ENCODE results near the gene NTF3.

NTF3 gene

GRCh38 chr12:5438671-5439200 is 6.8 kb downstream of the NTF3 start:
- H3K4me1 ChIP-seq (ENCODE audit: insufficient read depth, low read length) = no peaks in the 10 kb centered on the region
- H4K20me1 ChIP-seq (ENCODE audit: insufficient read depth, low read length) = no peaks in the 10 kb centered on the region
- H3K4me2 ChIP-seq (ENCODE audit: insufficient read depth, low read length) = no peak overlapping the region
- DNase-seq (no peak), ATAC-seq (ENCODE audit: insufficient read depth, low read depth) (no peak)
- TF ChIP-seq EZH2 (IDR thresholded peaks at IDR 0.05; ENCODE audit: borderline replicate concordance, low read depth, low read length, severe bottlenecking) (no peak), CTCF (IDR thresholded peaks at IDR 0.05; ENCODE audit: borderline replicate concordance, extremely low read depth, low read length, poor library complexity, severe bottlenecking) (no peak)
- no peaks in the 10 kb centered on the region for H3K36me3 ChIP-seq (ENCODE audit: insufficient read depth, low read length)
- no peak overlapping the region for H2AFZ ChIP-seq (ENCODE audit: low read depth, low read length)
- no peaks in the 10 kb centered on the region for H3K9me3 ChIP-seq (ENCODE audit: insufficient read depth, low read length, severe bottlenecking)
- H3K79me2 ChIP-seq (ENCODE audit: insufficient read depth, low read length) = no peaks in the 10 kb centered on the region
- H3K27ac ChIP-seq (ENCODE audit: low read length) = no peak overlapping the region
- H3K9ac ChIP-seq (ENCODE audit: low read depth, low read length) = no peak overlapping the region
- no peak overlapping the region for H3K4me3 ChIP-seq (ENCODE audit: low read depth in 1 of 2, low read length in 2 of 2)
- peaks cover 21% of the 10 kb centered on the region for H3K27me3 ChIP-seq (ENCODE audit: insufficient read depth, low read length, poor library complexity)

GRCh38 chr12:5439371-5439771 is 7.5 kb downstream of the NTF3 start:
- H3K79me2 ChIP-seq (ENCODE audit: insufficient read depth, low read length) = no peaks in the 10 kb centered on the region
- ATAC-seq (ENCODE audit: insufficient read depth, low read depth) (no peak), DNase-seq (no peak)
- peaks cover 21% of the 10 kb centered on the region for H3K27me3 ChIP-seq (ENCODE audit: insufficient read depth, low read length, poor library complexity)
- no peaks in the 10 kb centered on the region for H3K4me1 ChIP-seq (ENCODE audit: insufficient read depth, low read length)
- no peak overlapping the region for H2AFZ ChIP-seq (ENCODE audit: low read depth, low read length)
- no peak overlapping the region for H3K4me3 ChIP-seq (ENCODE audit: low read depth in 1 of 2, low read length in 2 of 2)
- no peak overlapping the region for H3K4me2 ChIP-seq (ENCODE audit: insufficient read depth, low read length)
- H3K27ac ChIP-seq (ENCODE audit: low read length) = no peak overlapping the region
- H4K20me1 ChIP-seq (ENCODE audit: insufficient read depth, low read length) = no peaks in the 10 kb centered on the region
- H3K9ac ChIP-seq (ENCODE audit: low read depth, low read length) = no peak overlapping the region
- no peaks in the 10 kb centered on the region for H3K9me3 ChIP-seq (ENCODE audit: insufficient read depth, low read length, severe bottlenecking)
- no peak for TF ChIP-seq EZH2 (IDR thresholded peaks at IDR 0.05; ENCODE audit: borderline replicate concordance, low read depth, low read length, severe bottlenecking)
- TF ChIP-seq CTCF (IDR thresholded peaks at IDR 0.05; ENCODE audit: borderline replicate concordance, extremely low read depth, low read length, poor library complexity, severe bottlenecking) = no peak
- H3K36me3 ChIP-seq (ENCODE audit: insufficient read depth, low read length) = no peaks in the 10 kb centered on the region

GRCh38 chr12:5439788-5440300 is 7.9 kb downstream of the NTF3 start:
- TF ChIP-seq EZH2 (IDR thresholded peaks at IDR 0.05; ENCODE audit: borderline replicate concordance, low read depth, low read length, severe bottlenecking) (no peak), CTCF (IDR thresholded peaks at IDR 0.05; ENCODE audit: borderline replicate concordance, extremely low read depth, low read length, poor library complexity, severe bottlenecking) (no peak)
- H3K27me3 ChIP-seq (ENCODE audit: insufficient read depth, low read length, poor library complexity) = peaks cover 24% of the 10 kb centered on the region
- H3K79me2 ChIP-seq (ENCODE audit: insufficient read depth, low read length) = no peaks in the 10 kb centered on the region
- no peaks in the 10 kb centered on the region for H4K20me1 ChIP-seq (ENCODE audit: insufficient read depth, low read length)
- H3K36me3 ChIP-seq (ENCODE audit: insufficient read depth, low read length) = no peaks in the 10 kb centered on the region
- H3K4me2 ChIP-seq (ENCODE audit: insufficient read depth, low read length) = no peak overlapping the region
- DNase-seq = no peak
- H3K27ac ChIP-seq (ENCODE audit: low read length) = no peak overlapping the region
- no peak overlapping the region for H2AFZ ChIP-seq (ENCODE audit: low read depth, low read length)
- no peaks in the 10 kb centered on the region for H3K4me1 ChIP-seq (ENCODE audit: insufficient read depth, low read length)
- no peak overlapping the region for H3K9ac ChIP-seq (ENCODE audit: low read depth, low read length)
- no peaks in the 10 kb centered on the region for H3K9me3 ChIP-seq (ENCODE audit: insufficient read depth, low read length, severe bottlenecking)
- H3K4me3 ChIP-seq (ENCODE audit: low read depth in 1 of 2, low read length in 2 of 2) = no peak overlapping the region
- ATAC-seq (ENCODE audit: insufficient read depth, low read depth) = no peak

Measured in DND-41 (cell line).